ENCODE data around the gene RCVRN. TPM values are rescaled to one million over a fixed set of nuclear protein-coding genes. Genes with fewer than 3 reads are reported as not detected.
A peak's percentile ranks its signal among the peaks of the same experiment; 100 is the strongest.

Gene RCVRN
- total RNA-seq = 0.49 TPM

- TF ChIP-seq POLR2A (IDR thresholded peaks at IDR 0.05) (no peak), CTCF (IDR thresholded peaks at IDR 0.05) (no peak)
- H3K4me3 ChIP-seq = no peak within 1 kb of the TSS
- intact Hi-C loops (cut with DNase I) = no loop called here
- H3K27me3 ChIP-seq = no peaks in the 10 kb centered on the region
- H3K36me3 ChIP-seq = no peaks in the 10 kb centered on the region
- DNase-seq (ENCODE audit: extremely low spot score in 2 of 2) = no peak
- peaks cover 15% of the 10 kb centered on the region for H3K4me1 ChIP-seq
- no peak within 1 kb of the TSS for H3K27ac ChIP-seq
- no peaks in the 10 kb centered on the region for H3K9me3 ChIP-seq
Measured at GRCh38 chr17:9905078-9905415, at the start of gene RCVRN. Gene RCVRN, minus strand, starts transcription at chr17:9905271. Its CDS starts 91 bp downstream, at chr17:9905180.

GRCh38 chr17:9953492-9953891 lies 48.4 kb upstream of the RCVRN start:
- intact Hi-C loops (cut with DNase I) = no loop called here
- Histone ChIP-seq H3K4me3 (no peak overlapping the region), H3K27me3 (no peaks in the 10 kb centered on the region), H3K27ac (no peak overlapping the region), H3K4me1 (peaks cover 37% of the 10 kb centered on the region), H3K36me3 (no peaks in the 10 kb centered on the region), H3K9me3 (no peaks in the 10 kb centered on the region)
- no peak for DNase-seq (ENCODE audit: extremely low spot score in 2 of 2)
- TF ChIP-seq POLR2AphosphoS5 (IDR thresholded peaks at IDR 0.05; ENCODE audit: insufficient read depth in 1 of 2, low read depth in 1 of 2) (no peak), POLR2A (IDR thresholded peaks at IDR 0.05) (no peak), CTCF (IDR thresholded peaks at IDR 0.05) (no peak)

GRCh38 chr17:9951803-9952202 lies 46.7 kb upstream of the RCVRN start:
- DNase-seq (ENCODE audit: extremely low spot score in 2 of 2) = no peak
- no peak for TF ChIP-seq POLR2AphosphoS5 (IDR thresholded peaks at IDR 0.05; ENCODE audit: insufficient read depth in 1 of 2, low read depth in 1 of 2)
- Histone ChIP-seq H3K9me3 (no peaks in the 10 kb centered on the region), H3K27me3 (no peaks in the 10 kb centered on the region), H3K36me3 (no peaks in the 10 kb centered on the region), H3K4me3 (no peak overlapping the region), H3K27ac (no peak overlapping the region), H3K4me1 (peaks cover 24% of the 10 kb centered on the region)
- intact Hi-C loops (cut with DNase I) = no loop called here

GRCh38 chr17:9948928-9949327 lies 43.9 kb upstream of the RCVRN start:
- intact Hi-C loops (cut with DNase I) = no loop called here
- Histone ChIP-seq H3K9me3 (no peaks in the 10 kb centered on the region), H3K27ac (peak overlapping the region; percentile 57), H3K36me3 (no peaks in the 10 kb centered on the region), H3K4me3 (no peak overlapping the region), H3K4me1 (peaks cover 21% of the 10 kb centered on the region), H3K27me3 (no peaks in the 10 kb centered on the region)
- no peak for DNase-seq (ENCODE audit: extremely low spot score in 2 of 2)
- TF ChIP-seq CTCF (IDR thresholded peaks at IDR 0.05) (no peak), POLR2A (IDR thresholded peaks at IDR 0.05) (no peak), POLR2AphosphoS5 (IDR thresholded peaks at IDR 0.05; ENCODE audit: insufficient read depth in 1 of 2, low read depth in 1 of 2) (no peak)

GRCh38 chr17:9944704-9945103 lies 39.6 kb upstream of the RCVRN start:
- intact Hi-C loops (cut with DNase I) = no loop called here
- TF ChIP-seq POLR2AphosphoS5 (IDR thresholded peaks at IDR 0.05; ENCODE audit: insufficient read depth in 1 of 2, low read depth in 1 of 2) (no peak), POLR2A (IDR thresholded peaks at IDR 0.05) (no peak), CTCF (IDR thresholded peaks at IDR 0.05) (no peak)
- no peak overlapping the region for H3K4me3 ChIP-seq
- H3K27me3 ChIP-seq = no peaks in the 10 kb centered on the region
- peaks cover 0 to 10% of the 10 kb centered on the region in 2 donors for H3K36me3 ChIP-seq
- no peak for DNase-seq (ENCODE audit: extremely low spot score in 2 of 2)
- peaks cover 35% of the 10 kb centered on the region for H3K4me1 ChIP-seq
- H3K9me3 ChIP-seq = no peaks in the 10 kb centered on the region
- H3K27ac ChIP-seq = peak overlapping the region; percentile 21

- no peaks in the 10 kb centered on the region for H3K27me3 ChIP-seq
- intact Hi-C loops (cut with DNase I) = no loop called here
- peaks cover 0 to 17% of the 10 kb centered on the region in 2 donors for H3K36me3 ChIP-seq
- H3K9me3 ChIP-seq = no peaks in the 10 kb centered on the region
- peaks cover 23% of the 10 kb centered on the region for H3K4me1 ChIP-seq
- DNase-seq (ENCODE audit: extremely low spot score in 2 of 2) = no peak
- H3K4me3 ChIP-seq = no peak overlapping the region
- TF ChIP-seq POLR2AphosphoS5 (IDR thresholded peaks at IDR 0.05; ENCODE audit: insufficient read depth in 1 of 2, low read depth in 1 of 2) (no peak), CTCF (IDR thresholded peaks at IDR 0.05) (no peak), POLR2A (IDR thresholded peaks at IDR 0.05) (no peak)
- H3K27ac ChIP-seq = peak overlapping the region; percentile 7
Measured at GRCh38 chr17:9943343-9943742, 38.3 kb upstream of the RCVRN start.

Data from vagina (tissue), 2 donors.